Fibroblast of skin of right biceps (primary cell): ENCODE results near the gene STRBP.
"Not testable (repeated sequence)": the region's sequence is repeated elsewhere in the genome, so short reads cannot be mapped to it uniquely, and the experiment has no call there.

Experiments used
- DNase-seq: peaks from one replicate; pipeline ENCODE4 v3.0.0-alpha.2; 2013

Gene STRBP

GRCh38 chr9:123282362-123283047 lies 14.1 kb upstream of the STRBP start:
- no peak for DNase-seq

GRCh38 chr9:123281659-123282350 lies 13.4 kb upstream of the STRBP start:
- DNase-seq = no peak

- not testable (repeated sequence) for DNase-seq
Observed at GRCh38 chr9:123278879-123279493, 10.6 kb upstream of the STRBP start.

GRCh38 chr9:123278361-123278760 lies 10.0 kb upstream of the STRBP start:
- DNase-seq = no peak

- no peak for DNase-seq
Observed at GRCh38 chr9:123276551-123276950, 8.2 kb upstream of the STRBP start.

- DNase-seq = not testable (repeated sequence)
Observed at GRCh38 chr9:123271133-123271532, 2.7 kb upstream of the STRBP start.

GRCh38 chr9:123269281-123269680 lies 895 bp upstream of the STRBP start:
- no peak for DNase-seq

- no peak for DNase-seq
Observed at GRCh38 chr9:123268199-123268464, 254 bp downstream of the STRBP start.

GRCh38 chr9:123267481-123268198 lies 746 bp downstream of the STRBP start:
- no peak for DNase-seq

- DNase-seq = no peak
Observed at GRCh38 chr9:123266655-123267399, 1.6 kb downstream of the STRBP start.

- DNase-seq = no peak
Observed at GRCh38 chr9:123265833-123266232, 2.6 kb downstream of the STRBP start.

- no peak for DNase-seq
Observed at GRCh38 chr9:123263227-123263626, 5.2 kb downstream of the STRBP start.

GRCh38 chr9:123262338-123262737 lies 6.0 kb downstream of the STRBP start:
- no peak for DNase-seq

GRCh38 chr9:123261006-123261677 lies 7.2 kb downstream of the STRBP start:
- DNase-seq = no peak

GRCh38 chr9:123260340-123260739 lies 8.0 kb downstream of the STRBP start:
- no peak for DNase-seq

- no peak for DNase-seq
Observed at GRCh38 chr9:123257276-123257675, 11.1 kb downstream of the STRBP start.

GRCh38 chr9:123255718-123256117 lies 12.7 kb downstream of the STRBP start:
- DNase-seq = no peak

GRCh38 chr9:123253204-123253603 lies 15.2 kb downstream of the STRBP start:
- DNase-seq = no peak

- no peak for DNase-seq
Observed at GRCh38 chr9:123251741-123252140, 16.6 kb downstream of the STRBP start.

GRCh38 chr9:123251324-123251723 lies 17.1 kb downstream of the STRBP start:
- no peak for DNase-seq

GRCh38 chr9:123250504-123250903 lies 17.9 kb downstream of the STRBP start:
- DNase-seq = no peak

- not testable (repeated sequence) for DNase-seq
Observed at GRCh38 chr9:123249162-123249561, 19.2 kb downstream of the STRBP start.
